GM12878 (cell line): ENCODE results near the gene GDPD1. TPM values are rescaled to one million over a fixed set of nuclear protein-coding genes. Genes with fewer than 3 reads are reported as not detected.

ENCODE experiments used
- ATAC-seq: fragments of 200-7000 bp; cut with Tn5 transposase; 3 replicates; pipeline ENCODE4 v1.9.1; 2020; ENCODE audit warnings: mild to moderate bottlenecking, moderate library complexity
- BruUV-seq: library from RNA; stranded (reverse); fragments of 400-500 nt; replicated peaks from 2 replicates; lab custom pipeline; 2021; lab: Mats Ljungman, UMichigan
- CTCF ChIA-PET: fragments of 300-600 bp; sonication (Branson Sonifier 250); formaldehyde crosslinking; extraction: SDS; loops from one replicate; lab custom pipeline; 2021; ENCODE audit warnings: inconsistent platforms; lab: Yijun Ruan, JAX
- POLR2A ChIA-PET: fragments of 350-600 bp; formaldehyde crosslinking; extraction: SDS; loops from one replicate; lab custom pipeline; 2021; ENCODE audit warnings: inconsistent platforms; lab: Charles Lee
- RAD21 ChIA-PET: fragments of 300-600 bp; sonication (Branson Sonifier 250); formaldehyde crosslinking; loops from one replicate; lab custom pipeline; 2023; ENCODE audit warnings: antibody characterized with exemption; ENCODE audit not compliant: unreplicated experiment; lab: Charles Lee
- SMC1A ChIA-PET: fragments of 300-600 bp; sonication (Branson Sonifier 250); formaldehyde crosslinking; loops from one replicate; lab custom pipeline; 2023; ENCODE audit not compliant: unreplicated experiment, uncharacterized antibody; lab: Charles Lee
- DNase-seq: peaks from one replicate; pipeline ENCODE4 v3.0.0-alpha.2; 2011; ENCODE audit warnings: low read depth, low spot score
- FAIRE-seq: peaks from 3 replicates; lab custom pipeline; 2011; peaks lifted over from hg19 to GRCh38; lab: Jason Lieb, UNC
- H2AFZ ChIP-seq: 2 replicates; pipeline ENCODE4 v1.6.0; 2011; ENCODE audit warnings: low read depth, low read length, control low read depth; ENCODE audit not compliant: control insufficient read depth
- H3K27ac ChIP-seq: 2 replicates; pipeline ENCODE4 v1.5.1; 2011; ENCODE audit warnings: control low read depth; ENCODE audit not compliant: control insufficient read depth, insufficient read depth
- H3K27me3 ChIP-seq, 2 experiments: replicated peaks in 1 of 2; 2 replicates each; pipeline versions ENCODE4 v1.6.0 to v1.6.1; 2011; ENCODE audit warnings: low read length in 1 of 2; ENCODE audit not compliant: control insufficient read depth in 2 of 2, insufficient read depth in 2 of 2
- H3K36me3 ChIP-seq, 2 experiments: 2 replicates each; pipeline ENCODE4 v1.5.1; 2011; ENCODE audit warnings: low read length in 1 of 2; ENCODE audit not compliant: control insufficient read depth in 2 of 2, insufficient read depth in 2 of 2
- H3K4me1 ChIP-seq: 2 replicates; pipeline ENCODE4 v1.6.1; 2011; ENCODE audit warnings: mild to moderate bottlenecking, low read length, moderate library complexity, mixed read lengths; ENCODE audit not compliant: control insufficient read depth, insufficient read depth
- H3K4me2 ChIP-seq: 2 replicates; pipeline ENCODE4 v1.6.0; 2011; ENCODE audit warnings: control low read depth; ENCODE audit not compliant: control insufficient read depth, insufficient read depth
- H3K4me3 ChIP-seq: fragments of 200-600 bp; sonication (generic); 2 replicates; pipeline ENCODE4 v1.5.1; 2016
- H3K79me2 ChIP-seq: 2 replicates; pipeline ENCODE4 v1.6.0; 2011; ENCODE audit warnings: low read length; ENCODE audit not compliant: control insufficient read depth, insufficient read depth
- H3K9ac ChIP-seq: 2 replicates; pipeline ENCODE4 v1.8.0; 2011; ENCODE audit warnings: low read length, control low read depth, mixed read lengths; ENCODE audit not compliant: control insufficient read depth, insufficient read depth
- H3K9me3 ChIP-seq: replicated peaks from 3 replicates; pipeline ENCODE4 v1.5.1; 2011; ENCODE audit warnings: mild to moderate bottlenecking, low read length; ENCODE audit not compliant: control insufficient read depth, insufficient read depth
- H4K20me1 ChIP-seq: 2 replicates; pipeline ENCODE4 v1.6.0; 2011; ENCODE audit not compliant: control insufficient read depth, insufficient read depth
- CBX3 ChIP-seq: fragments of 200-600 bp; sonication (generic); IDR thresholded peaks from 2 replicates; pipeline ENCODE4 v1.6.1; 2016; ENCODE audit warnings: low read depth, borderline replicate concordance
- HDAC2 ChIP-seq: fragments of 200-600 bp; sonication (generic); IDR thresholded peaks from 2 replicates; pipeline ENCODE4 v1.6.1; 2017
- SMAD5 ChIP-seq: IDR thresholded peaks from 2 replicates; pipeline ENCODE4 v1.6.1; 2016; ENCODE audit warnings: antibody characterized with exemption, low read depth
- WGBS: methylation state at CpG from one replicate; pipeline ENCODE4 v1.1.6; 2016; ENCODE audit warnings: low lambda C conversion rate; ENCODE audit not compliant: insufficient replicate concordance, insufficient coverage; ENCODE audit errors: missing lambda C conversion rate; 5-methylcytosine and 5-hydroxymethylcytosine counted together
- in situ Hi-C: fragments of 300-500 bp; cut with MboI; formaldehyde crosslinking; loops from 9 replicates; pipeline ENCODE4 v1.14.3; 2018; ENCODE audit warnings: mixed read lengths
- intact Hi-C: fragments of 100-400 bp; cut with micrococcal nuclease; formaldehyde crosslinking; loops from one replicate; pipeline ENCODE4 v1.14.2; 2022; ENCODE audit not compliant: unreplicated experiment
- polyA plus RNA-seq, 11 experiments: library from polyadenylated mRNA; depleted of rRNA in 4 of 11; unstranded in 6 of 11; stranded (reverse) in 5 of 11; fragments of >200 nt; fragmentation: Nextera tagmentation in 4 of 11; fragmentation: Illumina TruSeq in 1 of 11; extraction: Ambion mirVana in 4 of 11; extraction: Trizol in 1 of 11; gene quantifications; 1 replicate in 1 of 11; 2 replicates in 10 of 11; pipeline versions ENCODE4 v1.2.1 to v1.2.3, GENCODE V29; 2011 to 2016; ENCODE audit warnings: inconsistent platforms in 2 of 11, missing spikeins in 2 of 11, low read depth in 1 of 11
- total RNA-seq, 4 experiments: library from RNA; depleted of rRNA in 3 of 4; stranded (reverse); fragments of >200 nt in 3 of 4; fragmentation: Illumina TruSeq in 1 of 4; extraction: Trizol in 1 of 4; gene quantifications; 2 replicates each; pipeline versions ENCODE4 v1.2.1 to v1.2.3, GENCODE V29; 2013 to 2021
- TF ChIP-seq, protein P1 (sequence below): fragments of 450-650 bp; IDR thresholded peaks from 2 replicates; pipeline ENCODE4 v1.6.1; 2017; ENCODE audit warnings: mild to moderate bottlenecking
- TF ChIP-seq, protein P2 (sequence below): fragments of 450-650 bp; IDR thresholded peaks from 2 replicates; pipeline ENCODE4 v1.6.1; 2017; ENCODE audit warnings: borderline replicate concordance

The GDPD1 gene
- total and polyA plus RNA-seq, 10 of the 15 experiments (the other 5 are each of a cell fraction or from before 2014, with no cell fraction given) = 0.18 to 1.6 (median 0.69) TPM

DNA sequence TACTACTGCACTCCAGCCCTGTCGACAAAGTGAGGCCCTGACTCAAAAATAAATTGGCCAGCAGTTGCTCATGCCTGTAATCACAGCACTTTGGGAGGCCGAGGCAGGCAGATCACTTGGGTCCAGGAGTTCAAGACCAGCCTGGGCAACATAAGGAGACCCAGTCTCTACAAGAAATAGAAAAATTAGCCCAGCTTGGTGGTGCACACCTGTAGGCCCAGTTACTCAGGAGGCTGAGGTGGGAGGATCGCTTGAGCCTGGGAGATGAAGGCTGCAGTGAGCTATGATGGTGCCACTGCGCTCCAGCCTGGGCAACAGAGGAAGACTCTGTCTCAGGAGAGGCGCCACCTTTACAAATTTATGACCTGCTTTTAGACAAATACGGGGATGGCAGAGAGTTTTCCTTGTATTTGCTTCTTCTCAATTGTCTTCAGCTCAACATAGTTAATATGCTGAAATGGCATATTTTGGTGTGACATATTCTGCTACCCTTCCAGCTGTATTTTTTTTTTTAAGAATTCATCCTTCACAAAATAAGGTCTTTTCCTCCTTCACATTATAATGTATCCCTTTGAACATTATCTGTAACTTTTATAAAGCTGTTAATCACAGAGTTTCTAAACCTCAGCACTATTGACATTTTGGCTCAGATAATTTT lies 90.1 kb downstream of the GDPD1 start:
- Histone ChIP-seq H3K9ac (no peak overlapping the region), H3K27ac (no peak overlapping the region), H3K4me1 (no peaks in the 10 kb centered on the region), H3K27me3 (no peaks in the 10 kb centered on the region), H3K9me3 (no peaks in the 10 kb centered on the region), H3K4me3 (no peak overlapping the region), H4K20me1 (no peaks in the 10 kb centered on the region), H3K36me3 (no peaks in the 10 kb centered on the region), H3K79me2 (no peaks in the 10 kb centered on the region), H2AFZ (no peak overlapping the region), H3K4me2 (no peak overlapping the region)
- no peak for ATAC-seq
- no TSS peak for BruUV-seq
- intact Hi-C loops (loop anchor here (10.0 kb wide), 1 partner anchor 434 kb away; no protein-coding TSS in a partner anchor), in situ Hi-C loops (loop anchor here (5.0 kb wide), 1 partner anchor 127 kb away; no protein-coding TSS in a partner anchor)
- ChIA-PET CTCF (interaction anchor here (0.6 to 13.4 kb wide), 33 partner anchors 8 to 937 kb away, joined by 3 to 383 read pairs (median 4); partner anchors contain the start of gene GDPD1), SMC1A (interaction anchor here (0.6 to 12.6 kb wide), 27 partner anchors 10 to 544 kb away, joined by 3 to 217 read pairs (median 4); partner anchors contain the start of gene GDPD1), POLR2A (interaction anchor here (0.6 kb wide), 1 partner anchor 180 kb away, joined by 3 read pairs; no protein-coding TSS in a partner anchor), RAD21 (interaction anchor here (0.5 to 12.2 kb wide), 19 partner anchors 10 to 549 kb away, joined by 3 to 169 read pairs (median 4); partner anchors contain the start of gene GDPD1)
- WGBS = 57% methylated on average over 6 of the region's 6 CpGs
- TF ChIP-seq, protein P1, sequence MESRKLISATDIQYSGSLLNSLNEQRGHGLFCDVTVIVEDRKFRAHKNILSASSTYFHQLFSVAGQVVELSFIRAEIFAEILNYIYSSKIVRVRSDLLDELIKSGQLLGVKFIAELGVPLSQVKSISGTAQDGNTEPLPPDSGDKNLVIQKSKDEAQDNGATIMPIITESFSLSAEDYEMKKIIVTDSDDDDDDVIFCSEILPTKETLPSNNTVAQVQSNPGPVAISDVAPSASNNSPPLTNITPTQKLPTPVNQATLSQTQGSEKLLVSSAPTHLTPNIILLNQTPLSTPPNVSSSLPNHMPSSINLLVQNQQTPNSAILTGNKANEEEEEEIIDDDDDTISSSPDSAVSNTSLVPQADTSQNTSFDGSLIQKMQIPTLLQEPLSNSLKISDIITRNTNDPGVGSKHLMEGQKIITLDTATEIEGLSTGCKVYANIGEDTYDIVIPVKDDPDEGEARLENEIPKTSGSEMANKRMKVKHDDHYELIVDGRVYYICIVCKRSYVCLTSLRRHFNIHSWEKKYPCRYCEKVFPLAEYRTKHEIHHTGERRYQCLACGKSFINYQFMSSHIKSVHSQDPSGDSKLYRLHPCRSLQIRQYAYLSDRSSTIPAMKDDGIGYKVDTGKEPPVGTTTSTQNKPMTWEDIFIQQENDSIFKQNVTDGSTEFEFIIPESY = no peak
- TF ChIP-seq, protein P2, sequence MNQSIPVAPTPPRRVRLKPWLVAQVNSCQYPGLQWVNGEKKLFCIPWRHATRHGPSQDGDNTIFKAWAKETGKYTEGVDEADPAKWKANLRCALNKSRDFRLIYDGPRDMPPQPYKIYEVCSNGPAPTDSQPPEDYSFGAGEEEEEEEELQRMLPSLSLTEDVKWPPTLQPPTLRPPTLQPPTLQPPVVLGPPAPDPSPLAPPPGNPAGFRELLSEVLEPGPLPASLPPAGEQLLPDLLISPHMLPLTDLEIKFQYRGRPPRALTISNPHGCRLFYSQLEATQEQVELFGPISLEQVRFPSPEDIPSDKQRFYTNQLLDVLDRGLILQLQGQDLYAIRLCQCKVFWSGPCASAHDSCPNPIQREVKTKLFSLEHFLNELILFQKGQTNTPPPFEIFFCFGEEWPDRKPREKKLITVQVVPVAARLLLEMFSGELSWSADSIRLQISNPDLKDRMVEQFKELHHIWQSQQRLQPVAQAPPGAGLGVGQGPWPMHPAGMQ = no peak
- TF ChIP-seq HDAC2 (no peak), CBX3 (no peak), SMAD5 (no peak)
- no peak for DNase-seq
- FAIRE-seq = no peak
